Effector CD4-positive, alpha-beta T cell (primary cell): ENCODE data around the gene SSX5. TPM values are rescaled to one million over a fixed set of nuclear protein-coding genes. Genes with fewer than 3 reads are reported as not detected.
"Not testable (repeated sequence)": the region's sequence is repeated elsewhere in the genome, so short reads cannot be mapped to it uniquely, and the experiment has no call there.

Experiments used
- DNase-seq: peaks from one replicate; pipeline ENCODE4 v3.0.0-alpha.2; 2020
- total RNA-seq: gene quantifications from one replicate; lab custom pipeline; 2026; lab: John Stamatoyannopoulos, UW

Gene SSX5
- not detected for total RNA-seq

- DNase-seq = no peak
These were observed at the start of gene SSX5 for GRCh38 chrX:48196745-48197201. TSS of gene SSX5 (minus strand) at chrX:48196795. CDS start at chrX:48195358, 1,437 bp downstream.

- not testable (repeated sequence) for DNase-seq
These were observed 27.6 kb upstream of the SSX5 start for GRCh38 chrX:48224196-48224595.

- not testable (repeated sequence) for DNase-seq
These were observed 17.7 kb upstream of the SSX5 start for GRCh38 chrX:48214341-48214740.

GRCh38 chrX:48190024-48190423 is 6.6 kb downstream of the SSX5 start:
- DNase-seq = not testable (repeated sequence)

GRCh38 chrX:48181882-48182281 is 14.7 kb downstream of the SSX5 start:
- DNase-seq = not testable (repeated sequence)

GRCh38 chrX:48180811-48181210 is 15.8 kb downstream of the SSX5 start:
- DNase-seq = no peak

GRCh38 chrX:48179691-48180090 is 16.9 kb downstream of the SSX5 start:
- DNase-seq = no peak

GRCh38 chrX:48166322-48166721 is 30.3 kb downstream of the SSX5 start:
- not testable (repeated sequence) for DNase-seq

GRCh38 chrX:48165241-48165640 is 31.4 kb downstream of the SSX5 start:
- no peak for DNase-seq

GRCh38 chrX:48156014-48156413 is 40.6 kb downstream of the SSX5 start:
- no peak for DNase-seq

- DNase-seq = no peak
These were observed 41.8 kb downstream of the SSX5 start for GRCh38 chrX:48154796-48155195.

- DNase-seq = no peak
These were observed 42.8 kb downstream of the SSX5 start for GRCh38 chrX:48153769-48154168.

GRCh38 chrX:48142697-48143096 is 53.9 kb downstream of the SSX5 start:
- DNase-seq = not testable (repeated sequence)

GRCh38 chrX:48141810-48142508 is 54.6 kb downstream of the SSX5 start:
- not testable (repeated sequence) for DNase-seq

- DNase-seq = not testable (repeated sequence)
These were observed 57.5 kb downstream of the SSX5 start for GRCh38 chrX:48139076-48139475.
